C4-2B (cell line): ENCODE results near the gene FYCO1.

Source experiments
- ZFX ChIP-seq: fragments of 450-650 bp; IDR thresholded peaks from 2 replicates; pipeline ENCODE4 v1.6.1; 2017
- TF ChIP-seq, protein P1 (sequence below): fragments of 450-650 bp; conservative IDR thresholded peaks from 2 replicates; pipeline ENCODE4 v1.5.1; 2017; ENCODE audit warnings: mild to moderate bottlenecking

DNA sequence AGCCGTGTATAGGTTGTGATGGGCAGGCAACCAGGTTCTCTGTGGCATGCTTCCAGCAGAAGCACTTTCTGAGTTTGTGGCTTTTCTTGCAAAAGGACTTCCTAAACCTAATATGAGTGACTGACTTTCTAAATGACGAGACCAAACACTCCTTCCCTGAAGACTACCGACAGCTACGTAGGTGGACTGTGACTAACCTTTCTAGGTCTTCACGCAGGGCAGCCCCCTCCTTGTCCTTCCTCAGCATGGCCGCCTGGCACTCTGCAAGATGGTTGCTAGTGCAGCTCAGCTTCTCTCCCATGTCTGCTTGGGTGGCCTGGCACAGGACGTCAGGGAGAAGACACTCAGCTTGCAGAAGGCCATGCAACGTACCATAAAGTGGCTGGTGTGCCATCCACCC is 31.5 kb downstream of the FYCO1 start:
- TF ChIP-seq, protein P1, sequence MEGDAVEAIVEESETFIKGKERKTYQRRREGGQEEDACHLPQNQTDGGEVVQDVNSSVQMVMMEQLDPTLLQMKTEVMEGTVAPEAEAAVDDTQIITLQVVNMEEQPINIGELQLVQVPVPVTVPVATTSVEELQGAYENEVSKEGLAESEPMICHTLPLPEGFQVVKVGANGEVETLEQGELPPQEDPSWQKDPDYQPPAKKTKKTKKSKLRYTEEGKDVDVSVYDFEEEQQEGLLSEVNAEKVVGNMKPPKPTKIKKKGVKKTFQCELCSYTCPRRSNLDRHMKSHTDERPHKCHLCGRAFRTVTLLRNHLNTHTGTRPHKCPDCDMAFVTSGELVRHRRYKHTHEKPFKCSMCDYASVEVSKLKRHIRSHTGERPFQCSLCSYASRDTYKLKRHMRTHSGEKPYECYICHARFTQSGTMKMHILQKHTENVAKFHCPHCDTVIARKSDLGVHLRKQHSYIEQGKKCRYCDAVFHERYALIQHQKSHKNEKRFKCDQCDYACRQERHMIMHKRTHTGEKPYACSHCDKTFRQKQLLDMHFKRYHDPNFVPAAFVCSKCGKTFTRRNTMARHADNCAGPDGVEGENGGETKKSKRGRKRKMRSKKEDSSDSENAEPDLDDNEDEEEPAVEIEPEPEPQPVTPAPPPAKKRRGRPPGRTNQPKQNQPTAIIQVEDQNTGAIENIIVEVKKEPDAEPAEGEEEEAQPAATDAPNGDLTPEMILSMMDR = no peak
- TF ChIP-seq ZFX = no peak
